Skeletal muscle satellite cell (primary cell): ENCODE measurements around the gene CLDN2. TPM values are rescaled to one million over a fixed set of nuclear protein-coding genes. Genes with fewer than 3 reads are reported as not detected.
"Not testable (repeated sequence)": the region's sequence is repeated elsewhere in the genome, so short reads cannot be mapped to it uniquely, and the experiment has no call there.

Experiments used
- H3K27me3 ChIP-seq: 2 replicates; pipeline ENCODE4 v1.7.0; 2013; ENCODE audit warnings: low read length; ENCODE audit not compliant: control insufficient read depth, insufficient read depth
- H3K36me3 ChIP-seq: 2 replicates; pipeline ENCODE4 v1.7.0; 2013; ENCODE audit warnings: mild to moderate bottlenecking, control low read depth, low read length; ENCODE audit not compliant: insufficient read depth
- H3K4me1 ChIP-seq: 2 replicates; pipeline ENCODE4 v1.7.0; 2013; ENCODE audit warnings: low read length; ENCODE audit not compliant: control insufficient read depth, insufficient read depth
- H3K4me2 ChIP-seq: 2 replicates; pipeline ENCODE4 v1.7.0; 2013; ENCODE audit warnings: mild to moderate bottlenecking, low read length
- H3K4me3 ChIP-seq: 2 replicates; pipeline ENCODE4 v1.7.0; 2013; ENCODE audit warnings: low read length
- H3K9ac ChIP-seq: 2 replicates; pipeline ENCODE4 v1.7.0; 2013; ENCODE audit warnings: mild to moderate bottlenecking, low read depth, low read length, moderate library complexity
- H3K9me3 ChIP-seq: replicated peaks from 2 replicates; pipeline ENCODE4 v1.7.0; 2013; ENCODE audit warnings: mild to moderate bottlenecking, control low read depth, low read length
- total RNA-seq: library from RNA; depleted of rRNA; stranded (reverse); fragments of >200 nt; gene quantifications from 2 replicates; pipeline ENCODE4 v1.2.3, GENCODE V29; 2012; rRNA removed

The CLDN2 gene
- total RNA-seq, result not detected in 2 replicates

GRCh38 chrX:106919932-106920452 lies at the start of gene CLDN2:
Gene CLDN2, plus strand, starts transcription at chrX:106920402. Its CDS starts 7,827 bp downstream, at chrX:106928229.
- peaks cover 14% of the 10 kb centered on the region for H3K4me1 ChIP-seq
- no peaks in the 10 kb centered on the region for H3K9me3 ChIP-seq
- no peaks in the 10 kb centered on the region for H3K36me3 ChIP-seq
- H3K27me3 ChIP-seq, result peaks cover 3% of the 10 kb centered on the region
- no peak within 1 kb of the TSS for H3K4me3 ChIP-seq
- no peak within 1 kb of the TSS for H3K4me2 ChIP-seq
- H3K9ac ChIP-seq, result no peak within 1 kb of the TSS

DNA sequence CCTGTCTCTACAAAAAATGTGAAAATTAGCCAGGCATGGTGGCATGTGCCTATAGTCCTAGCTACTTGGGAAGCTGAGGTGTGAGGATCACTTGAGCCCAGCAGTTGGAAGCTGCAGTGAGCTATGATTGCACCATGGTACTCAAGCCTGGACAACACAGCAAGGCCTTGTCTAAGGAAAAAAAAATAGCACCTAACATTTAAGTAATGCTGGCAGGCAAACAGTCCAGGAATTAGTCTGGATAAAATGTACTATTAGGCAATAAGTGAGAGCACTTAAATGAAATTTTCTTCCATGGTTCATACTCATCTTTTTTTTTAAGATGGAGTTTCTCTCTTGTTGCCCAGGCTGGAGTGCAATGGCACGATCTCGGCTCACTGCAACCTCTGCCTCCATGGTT lies 47.4 kb upstream of the CLDN2 start:
- H3K4me1 ChIP-seq, H3K9ac ChIP-seq, H3K9me3 ChIP-seq, H3K27me3 ChIP-seq, H3K4me3 ChIP-seq, H3K36me3 ChIP-seq, H3K4me2 ChIP-seq: not testable (repeated sequence)

DNA sequence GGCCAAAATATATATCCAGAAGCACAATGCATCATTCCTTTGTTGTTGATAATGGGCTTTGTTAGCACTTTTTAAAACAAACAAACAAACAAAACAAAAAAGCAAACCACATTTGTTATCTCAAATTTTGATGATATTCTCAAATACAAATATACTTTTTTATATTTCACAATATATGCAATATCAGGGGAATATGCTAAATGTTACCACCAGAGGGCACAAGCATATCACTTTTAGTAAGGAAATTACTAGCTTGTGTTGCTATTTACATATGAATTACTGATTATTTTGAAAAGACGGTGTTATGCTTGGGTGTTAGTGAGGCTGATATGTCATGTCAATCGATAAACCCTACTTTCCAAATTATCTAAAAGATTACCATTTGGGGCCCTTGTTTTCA lies 46.1 kb upstream of the CLDN2 start:
- H3K27me3 ChIP-seq, result no peaks in the 10 kb centered on the region
- H3K4me2 ChIP-seq, result no peak overlapping the region
- H3K36me3 ChIP-seq, result no peaks in the 10 kb centered on the region
- no peaks in the 10 kb centered on the region for H3K9me3 ChIP-seq
- no peaks in the 10 kb centered on the region for H3K4me1 ChIP-seq
- no peak overlapping the region for H3K9ac ChIP-seq
- H3K4me3 ChIP-seq, result no peak overlapping the region

DNA sequence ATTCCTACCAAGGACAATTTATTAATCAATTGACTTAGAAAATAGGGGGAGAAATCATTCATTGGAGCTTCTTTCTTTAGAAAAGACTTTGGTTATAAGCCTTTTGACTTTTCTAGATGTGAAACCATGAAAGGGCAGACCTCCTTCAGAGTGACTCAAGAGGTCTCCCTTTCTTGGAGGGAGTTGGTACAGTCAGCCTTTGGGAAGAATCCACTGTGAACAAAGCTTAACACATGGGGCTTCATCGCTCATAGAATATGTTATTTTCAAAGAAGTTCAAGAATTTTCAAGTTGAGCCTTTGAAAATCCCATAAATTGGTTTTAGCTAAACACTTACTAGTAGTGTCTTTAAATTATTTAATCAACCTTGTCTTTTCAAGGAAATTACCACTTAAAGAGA lies 45.1 kb upstream of the CLDN2 start:
- Histone ChIP-seq H3K4me2 (no peak overlapping the region), H3K9ac (no peak overlapping the region), H3K27me3 (no peaks in the 10 kb centered on the region), H3K4me1 (no peaks in the 10 kb centered on the region), H3K4me3 (no peak overlapping the region), H3K36me3 (no peaks in the 10 kb centered on the region), H3K9me3 (no peaks in the 10 kb centered on the region)

GRCh38 chrX:106889468-106889867 lies 30.7 kb upstream of the CLDN2 start:
- no peaks in the 10 kb centered on the region for H3K9me3 ChIP-seq

GRCh38 chrX:106891762-106892460 lies 28.3 kb upstream of the CLDN2 start:
- H3K4me3 ChIP-seq, result no peak overlapping the region
- H3K4me2 ChIP-seq, result no peak overlapping the region
- H3K4me1 ChIP-seq, result peaks cover 22% of the 10 kb centered on the region
- H3K27me3 ChIP-seq, result peaks cover 19% of the 10 kb centered on the region
- H3K9me3 ChIP-seq, result no peaks in the 10 kb centered on the region
- no peak overlapping the region for H3K9ac ChIP-seq
- no peaks in the 10 kb centered on the region for H3K36me3 ChIP-seq

More at GRCh38 chrX:106889468-106889867, 30.7 kb upstream of the CLDN2 start:
- Histone ChIP-seq H3K4me3 (no peak overlapping the region), H3K4me1 (peaks cover under 1% of the 10 kb centered on the region), H3K4me2 (no peak overlapping the region), H3K9ac (no peak overlapping the region), H3K27me3 (peaks cover 19% of the 10 kb centered on the region), H3K36me3 (no peaks in the 10 kb centered on the region)

DNA sequence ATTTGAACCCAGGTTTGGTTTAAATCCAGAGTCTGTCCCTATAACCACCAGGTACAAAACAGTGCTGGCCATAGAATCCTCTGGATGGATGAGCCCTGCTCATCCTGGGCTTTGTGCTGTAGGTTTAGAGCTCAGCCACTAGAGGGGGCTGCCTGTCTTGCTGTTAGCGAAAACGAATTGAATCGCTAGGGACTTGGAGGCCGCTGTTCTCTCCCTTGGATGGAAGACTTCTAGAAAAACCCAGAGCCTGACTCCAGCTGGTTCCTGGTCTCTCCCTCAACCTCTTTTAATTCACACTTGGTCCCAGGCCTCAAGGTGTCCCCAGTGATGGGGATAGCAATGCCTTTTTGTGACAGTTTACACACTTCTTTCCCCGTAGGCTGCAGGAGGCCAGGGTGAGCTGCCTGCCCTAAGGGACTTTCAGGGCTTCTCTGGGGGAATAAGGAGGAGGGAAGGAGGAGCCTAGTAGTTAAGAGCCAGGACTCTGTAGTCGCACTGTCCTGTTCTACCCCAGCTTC lies 25.8 kb upstream of the CLDN2 start:
- Histone ChIP-seq H3K27me3 (peaks cover 19% of the 10 kb centered on the region), H3K36me3 (no peaks in the 10 kb centered on the region), H3K9me3 (no peaks in the 10 kb centered on the region), H3K4me2 (peak overlapping the region; percentile 31), H3K4me1 (peaks cover 25% of the 10 kb centered on the region), H3K4me3 (no peak overlapping the region), H3K9ac (peak overlapping the region; percentile 35)

DNA sequence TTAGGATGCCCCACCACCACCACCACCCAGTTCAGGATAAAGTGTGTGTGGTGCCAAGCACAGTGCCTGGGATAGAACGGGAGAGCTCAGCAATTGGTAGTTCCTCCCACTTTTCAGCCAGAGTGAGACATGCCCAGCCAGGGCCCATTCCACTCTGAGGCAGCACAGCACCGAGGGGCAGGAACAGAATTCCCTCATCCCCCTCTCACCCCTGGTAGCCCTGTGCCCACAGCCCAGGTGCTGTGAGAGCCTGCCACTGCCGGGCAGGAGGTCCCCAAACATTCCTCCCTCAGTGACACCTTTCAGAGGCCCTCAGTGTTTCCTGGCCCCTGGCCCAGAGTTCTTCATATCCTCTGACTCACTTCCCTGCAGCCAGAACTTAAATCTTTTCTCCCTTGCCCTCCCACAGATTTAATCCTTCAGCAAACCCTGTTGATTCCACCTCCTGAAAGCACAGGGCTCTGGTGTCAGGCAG lies 25.2 kb upstream of the CLDN2 start:
- Histone ChIP-seq H3K36me3 (no peaks in the 10 kb centered on the region), H3K4me2 (peak overlapping the region; percentile 42), H3K4me3 (no peak overlapping the region), H3K9ac (peak overlapping the region; percentile 35), H3K27me3 (peaks cover 21% of the 10 kb centered on the region), H3K9me3 (no peaks in the 10 kb centered on the region), H3K4me1 (peaks cover 25% of the 10 kb centered on the region)

- Histone ChIP-seq H3K27me3 (peaks cover 15% of the 10 kb centered on the region), H3K9ac (no peak overlapping the region), H3K36me3 (no peaks in the 10 kb centered on the region), H3K4me2 (no peak overlapping the region), H3K9me3 (no peaks in the 10 kb centered on the region), H3K4me1 (peaks cover 25% of the 10 kb centered on the region), H3K4me3 (no peak overlapping the region)
Observed at GRCh38 chrX:106897259-106897658, 22.9 kb upstream of the CLDN2 start.

DNA sequence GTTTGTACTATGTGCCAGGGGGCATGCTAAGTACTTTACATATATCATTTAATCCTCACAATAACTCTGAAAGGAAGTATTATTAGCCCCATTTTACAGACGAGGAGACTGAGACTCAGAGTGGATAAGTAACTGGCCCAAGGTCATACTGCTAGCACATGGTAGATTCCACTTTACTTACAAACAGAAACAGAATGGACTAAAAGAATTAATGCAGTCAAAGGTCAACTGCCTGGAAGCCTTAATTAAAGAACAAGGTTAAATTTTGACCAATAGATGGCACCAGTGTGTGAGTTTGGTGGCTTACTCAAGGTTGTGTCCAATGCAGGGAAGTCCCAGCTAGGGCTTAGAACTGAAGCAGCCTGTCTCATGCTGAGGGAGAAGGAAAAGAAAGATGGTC lies 21.7 kb upstream of the CLDN2 start:
- Histone ChIP-seq H3K27me3 (peaks cover 13% of the 10 kb centered on the region), H3K4me3 (no peak overlapping the region), H3K36me3 (no peaks in the 10 kb centered on the region), H3K9me3 (no peaks in the 10 kb centered on the region), H3K4me2 (no peak overlapping the region), H3K9ac (no peak overlapping the region), H3K4me1 (peaks cover 25% of the 10 kb centered on the region)

- Histone ChIP-seq H3K4me3 (no peak overlapping the region), H3K36me3 (no peaks in the 10 kb centered on the region), H3K4me2 (no peak overlapping the region), H3K27me3 (peaks cover 11% of the 10 kb centered on the region), H3K9ac (no peak overlapping the region), H3K9me3 (no peaks in the 10 kb centered on the region), H3K4me1 (peaks cover 25% of the 10 kb centered on the region)
Observed at GRCh38 chrX:106899276-106899675, 20.9 kb upstream of the CLDN2 start.

DNA sequence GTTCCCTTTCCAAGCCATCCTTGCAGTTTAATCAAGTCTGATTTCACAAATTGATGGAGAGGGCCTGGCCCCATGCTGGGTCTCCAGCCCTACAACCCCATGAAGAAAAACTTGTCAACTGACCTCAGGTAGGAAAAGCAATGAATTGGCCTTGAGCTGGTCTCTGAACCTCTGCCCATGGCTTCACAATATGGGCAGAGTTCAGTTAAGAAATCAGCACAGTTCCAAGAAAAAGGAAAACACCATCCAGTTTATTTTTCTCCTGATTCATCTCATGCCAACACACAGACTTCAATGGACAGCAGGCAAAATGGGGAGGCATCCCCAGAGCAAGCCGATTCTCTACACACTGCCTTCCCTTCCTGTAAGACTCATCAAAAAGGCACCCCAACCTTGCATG lies 20.4 kb upstream of the CLDN2 start:
- Histone ChIP-seq H3K9me3 (no peaks in the 10 kb centered on the region), H3K4me2 (no peak overlapping the region), H3K36me3 (no peaks in the 10 kb centered on the region), H3K27me3 (peaks cover 11% of the 10 kb centered on the region), H3K9ac (no peak overlapping the region), H3K4me3 (no peak overlapping the region), H3K4me1 (peaks cover 20% of the 10 kb centered on the region)
